ENCODE data around the gene SMIM38. TPM values are rescaled to one million over a fixed set of nuclear protein-coding genes. Genes with fewer than 3 reads are reported as not detected.
A peak's percentile ranks its signal among the peaks of the same experiment; 100 is the strongest.

SMIM38 gene
- 0.74 TPM for total RNA-seq

GRCh38 chr11:69155302-69156234 lies at the start of gene SMIM38:
Gene SMIM38, plus strand, starts transcription at chr11:69155935. Its CDS starts 1,912 bp downstream, at chr11:69157847.
- DNase-seq (ENCODE audit: extremely low spot score in 2 of 2), result no peak
- Histone ChIP-seq H3K4me3 (no peak within 1 kb of the TSS), H3K9me3 (no peaks in the 10 kb centered on the region), H3K4me1 (peaks cover 23% of the 10 kb centered on the region), H3K27me3 (no peaks in the 10 kb centered on the region), H3K27ac (peak within 1 kb of the TSS; percentile 3), H3K36me3 (no peaks in the 10 kb centered on the region)
- TF ChIP-seq, protein P1, sequence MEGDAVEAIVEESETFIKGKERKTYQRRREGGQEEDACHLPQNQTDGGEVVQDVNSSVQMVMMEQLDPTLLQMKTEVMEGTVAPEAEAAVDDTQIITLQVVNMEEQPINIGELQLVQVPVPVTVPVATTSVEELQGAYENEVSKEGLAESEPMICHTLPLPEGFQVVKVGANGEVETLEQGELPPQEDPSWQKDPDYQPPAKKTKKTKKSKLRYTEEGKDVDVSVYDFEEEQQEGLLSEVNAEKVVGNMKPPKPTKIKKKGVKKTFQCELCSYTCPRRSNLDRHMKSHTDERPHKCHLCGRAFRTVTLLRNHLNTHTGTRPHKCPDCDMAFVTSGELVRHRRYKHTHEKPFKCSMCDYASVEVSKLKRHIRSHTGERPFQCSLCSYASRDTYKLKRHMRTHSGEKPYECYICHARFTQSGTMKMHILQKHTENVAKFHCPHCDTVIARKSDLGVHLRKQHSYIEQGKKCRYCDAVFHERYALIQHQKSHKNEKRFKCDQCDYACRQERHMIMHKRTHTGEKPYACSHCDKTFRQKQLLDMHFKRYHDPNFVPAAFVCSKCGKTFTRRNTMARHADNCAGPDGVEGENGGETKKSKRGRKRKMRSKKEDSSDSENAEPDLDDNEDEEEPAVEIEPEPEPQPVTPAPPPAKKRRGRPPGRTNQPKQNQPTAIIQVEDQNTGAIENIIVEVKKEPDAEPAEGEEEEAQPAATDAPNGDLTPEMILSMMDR (IDR thresholded peaks at IDR 0.05), result no peak
- TF ChIP-seq POLR2A (IDR thresholded peaks at IDR 0.05), result no peak
- TF ChIP-seq POLR2AphosphoS5 (IDR thresholded peaks at IDR 0.05; ENCODE audit: insufficient read depth in 1 of 2, low read depth in 1 of 2), result no peak
- intact Hi-C loops (cut with DNase I), result no loop called here

- no peaks in the 10 kb centered on the region for H3K9me3 ChIP-seq
- no peak overlapping the region for H3K4me3 ChIP-seq
- TF ChIP-seq POLR2AphosphoS5 (IDR thresholded peaks at IDR 0.05; ENCODE audit: insufficient read depth in 1 of 2, low read depth in 1 of 2) (peak in 1 of 2 donors; percentile 12), POLR2A (IDR thresholded peaks at IDR 0.05) (no peak)
- TF ChIP-seq, protein P1 (IDR thresholded peaks at IDR 0.05), result no peak
- DNase-seq (ENCODE audit: extremely low spot score in 2 of 2), result no peak
- H3K27me3 ChIP-seq, result no peaks in the 10 kb centered on the region
- intact Hi-C loops (cut with DNase I), result no loop called here
- H3K4me1 ChIP-seq, result peaks cover 26% of the 10 kb centered on the region
- H3K27ac ChIP-seq, result no peak overlapping the region
- no peaks in the 10 kb centered on the region for H3K36me3 ChIP-seq
These were observed 49.5 kb upstream of the SMIM38 start for GRCh38 chr11:69106031-69106811.

GRCh38 chr11:69107413-69107812 lies 48.3 kb upstream of the SMIM38 start:
- no peaks in the 10 kb centered on the region for H3K27me3 ChIP-seq
- no peak overlapping the region for H3K4me3 ChIP-seq
- intact Hi-C loops (cut with DNase I), result no loop called here
- no peaks in the 10 kb centered on the region for H3K9me3 ChIP-seq
- peaks cover 16% of the 10 kb centered on the region for H3K4me1 ChIP-seq
- no peaks in the 10 kb centered on the region for H3K36me3 ChIP-seq
- no peak overlapping the region for H3K27ac ChIP-seq
- TF ChIP-seq POLR2A (IDR thresholded peaks at IDR 0.05) (no peak), POLR2AphosphoS5 (IDR thresholded peaks at IDR 0.05; ENCODE audit: insufficient read depth in 1 of 2, low read depth in 1 of 2) (no peak)
- TF ChIP-seq, protein P1 (IDR thresholded peaks at IDR 0.05), result no peak
- DNase-seq (ENCODE audit: extremely low spot score in 2 of 2), result no peak

DNA sequence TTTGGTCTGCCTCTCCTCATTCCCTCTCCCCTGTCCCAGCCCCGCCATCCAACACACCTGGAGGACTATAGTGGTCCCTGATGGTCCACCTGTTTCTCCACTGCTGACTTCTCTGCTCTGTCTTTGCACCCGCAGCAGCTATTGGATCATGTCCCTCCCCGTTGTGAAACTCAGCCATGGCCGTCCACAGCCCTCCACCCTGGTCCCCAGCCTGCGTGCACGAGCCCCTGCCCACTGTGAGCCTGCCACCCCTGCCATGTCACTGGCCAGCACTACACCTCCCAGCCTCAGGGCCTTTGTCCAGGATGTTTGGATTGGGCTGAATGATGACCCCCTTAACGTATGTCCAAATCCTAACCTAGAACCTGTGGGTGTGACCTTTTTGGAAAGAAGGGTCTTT lies 47.7 kb upstream of the SMIM38 start:
- Histone ChIP-seq H3K9me3 (no peaks in the 10 kb centered on the region), H3K36me3 (no peaks in the 10 kb centered on the region), H3K27me3 (no peaks in the 10 kb centered on the region), H3K4me3 (no peak overlapping the region), H3K27ac (no peak overlapping the region), H3K4me1 (peaks cover 15% of the 10 kb centered on the region)
- no peak for DNase-seq (ENCODE audit: extremely low spot score in 2 of 2)
- TF ChIP-seq POLR2AphosphoS5 (IDR thresholded peaks at IDR 0.05; ENCODE audit: insufficient read depth in 1 of 2, low read depth in 1 of 2) (no peak), POLR2A (IDR thresholded peaks at IDR 0.05) (no peak)
- TF ChIP-seq, protein P1 (IDR thresholded peaks at IDR 0.05), result no peak
- intact Hi-C loops (cut with DNase I), result no loop called here
